ENCODE measurements around the gene ACSF3.
"Not testable (repeated sequence)": the region's sequence is repeated elsewhere in the genome, so short reads cannot be mapped to it uniquely, and the experiment has no call there.

Gene ACSF3

GRCh38 chr16:89071686-89072547 lies 21.7 kb upstream of the ACSF3 start:
- H3K9ac ChIP-seq (ENCODE audit: low read length): no peak overlapping the region
- no peaks in the 10 kb centered on the region for H3K36me3 ChIP-seq (ENCODE audit: control insufficient read depth, insufficient read depth, low read length)
- peaks cover 3% of the 10 kb centered on the region for H3K27me3 ChIP-seq (ENCODE audit: control insufficient read depth, insufficient read depth, low read length)
- peaks cover 11% of the 10 kb centered on the region for H3K4me1 ChIP-seq (ENCODE audit: control insufficient read depth, insufficient read depth, low read length)
- H3K4me3 ChIP-seq (ENCODE audit: low read length): peak overlapping the region; percentile 20
- H3K27ac ChIP-seq (ENCODE audit: low read depth, low read length): no peak overlapping the region

DNA sequence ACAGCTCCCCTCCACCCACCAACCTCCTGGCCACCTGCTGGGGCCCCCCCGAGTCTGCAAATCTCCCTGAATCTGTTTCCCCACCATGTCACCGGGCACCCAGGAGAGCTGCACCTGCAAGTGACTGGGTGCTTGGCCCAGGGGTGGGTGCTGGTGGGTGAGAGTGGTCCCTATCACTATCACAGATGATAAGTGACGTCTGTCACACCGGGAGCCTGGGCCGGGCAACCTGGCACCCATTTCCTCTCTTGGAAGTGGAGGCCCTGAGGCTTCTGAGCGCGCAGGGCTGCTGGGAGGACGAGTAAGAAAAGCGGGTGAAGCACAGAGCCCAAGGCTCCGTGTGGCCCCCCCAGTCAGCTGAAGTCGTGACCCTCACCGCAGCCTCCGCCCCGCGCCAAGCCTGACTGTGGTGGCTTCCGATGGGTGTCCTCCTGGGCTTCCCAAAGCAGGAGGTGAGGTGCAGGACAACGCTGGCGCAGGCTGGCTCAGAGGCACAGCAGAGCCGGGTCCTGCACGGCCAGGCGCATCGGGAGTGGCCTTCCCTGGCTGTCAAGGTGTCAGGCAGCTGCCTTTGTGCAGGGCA lies 21.0 kb upstream of the ACSF3 start:
- Histone ChIP-seq H3K27ac (ENCODE audit: low read depth, low read length) (no peak overlapping the region), H3K36me3 (ENCODE audit: control insufficient read depth, insufficient read depth, low read length) (no peaks in the 10 kb centered on the region), H3K4me1 (ENCODE audit: control insufficient read depth, insufficient read depth, low read length) (peaks cover 11% of the 10 kb centered on the region), H3K9ac (ENCODE audit: low read length) (no peak overlapping the region), H3K27me3 (ENCODE audit: control insufficient read depth, insufficient read depth, low read length) (peaks cover 3% of the 10 kb centered on the region), H3K4me3 (ENCODE audit: low read length) (no peak overlapping the region)

- H3K27me3 ChIP-seq (ENCODE audit: control insufficient read depth, insufficient read depth, low read length): peaks cover 3% of the 10 kb centered on the region
- H3K27ac ChIP-seq (ENCODE audit: low read depth, low read length): no peak overlapping the region
- H3K36me3 ChIP-seq (ENCODE audit: control insufficient read depth, insufficient read depth, low read length): no peaks in the 10 kb centered on the region
- no peak overlapping the region for H3K9ac ChIP-seq (ENCODE audit: low read length)
- H3K4me1 ChIP-seq (ENCODE audit: control insufficient read depth, insufficient read depth, low read length): peaks cover 11% of the 10 kb centered on the region
- H3K4me3 ChIP-seq (ENCODE audit: low read length): no peak overlapping the region
These were observed 20.1 kb upstream of the ACSF3 start for GRCh38 chr16:89073346-89074071.

GRCh38 chr16:89074072-89074674 lies 19.5 kb upstream of the ACSF3 start:
- H3K9ac ChIP-seq (ENCODE audit: low read length); H3K27ac ChIP-seq (ENCODE audit: low read depth, low read length); H3K36me3 ChIP-seq (ENCODE audit: control insufficient read depth, insufficient read depth, low read length); H3K4me3 ChIP-seq (ENCODE audit: low read length); H3K27me3 ChIP-seq (ENCODE audit: control insufficient read depth, insufficient read depth, low read length): not testable (repeated sequence)
- peaks cover 11% of the 10 kb centered on the region for H3K4me1 ChIP-seq (ENCODE audit: control insufficient read depth, insufficient read depth, low read length)

- Histone ChIP-seq H3K27me3 (ENCODE audit: control insufficient read depth, insufficient read depth, low read length) (peaks cover 3% of the 10 kb centered on the region), H3K9ac (ENCODE audit: low read length) (no peak overlapping the region), H3K27ac (ENCODE audit: low read depth, low read length) (no peak overlapping the region), H3K4me1 (ENCODE audit: control insufficient read depth, insufficient read depth, low read length) (peaks cover 11% of the 10 kb centered on the region), H3K4me3 (ENCODE audit: low read length) (no peak overlapping the region), H3K36me3 (ENCODE audit: control insufficient read depth, insufficient read depth, low read length) (no peaks in the 10 kb centered on the region)
These were observed 18.6 kb upstream of the ACSF3 start for GRCh38 chr16:89074803-89075688.

- Histone ChIP-seq H3K9ac (ENCODE audit: low read length) (no peak overlapping the region), H3K4me1 (ENCODE audit: control insufficient read depth, insufficient read depth, low read length) (peaks cover 11% of the 10 kb centered on the region), H3K36me3 (ENCODE audit: control insufficient read depth, insufficient read depth, low read length) (no peaks in the 10 kb centered on the region)
These were observed 17.5 kb upstream of the ACSF3 start for GRCh38 chr16:89076159-89076558.

GRCh38 chr16:89077076-89077475 lies 16.6 kb upstream of the ACSF3 start:
- Histone ChIP-seq H3K27me3 (ENCODE audit: control insufficient read depth, insufficient read depth, low read length) (no peaks in the 10 kb centered on the region), H3K27ac (ENCODE audit: low read depth, low read length) (no peak overlapping the region), H3K4me3 (ENCODE audit: low read length) (no peak overlapping the region), H3K36me3 (ENCODE audit: control insufficient read depth, insufficient read depth, low read length) (no peaks in the 10 kb centered on the region), H3K9ac (ENCODE audit: low read length) (no peak overlapping the region), H3K4me1 (ENCODE audit: control insufficient read depth, insufficient read depth, low read length) (peaks cover 8% of the 10 kb centered on the region)

More at GRCh38 chr16:89076159-89076558, 17.5 kb upstream of the ACSF3 start:
- peaks cover 3% of the 10 kb centered on the region for H3K27me3 ChIP-seq (ENCODE audit: control insufficient read depth, insufficient read depth, low read length)
- H3K27ac ChIP-seq (ENCODE audit: low read depth, low read length): no peak overlapping the region
- H3K4me3 ChIP-seq (ENCODE audit: low read length): no peak overlapping the region

- no peaks in the 10 kb centered on the region for H3K36me3 ChIP-seq (ENCODE audit: control insufficient read depth, insufficient read depth, low read length)
- no peak overlapping the region for H3K4me3 ChIP-seq (ENCODE audit: low read length)
- H3K27ac ChIP-seq (ENCODE audit: low read depth, low read length): no peak overlapping the region
- no peak overlapping the region for H3K9ac ChIP-seq (ENCODE audit: low read length)
- no peaks in the 10 kb centered on the region for H3K4me1 ChIP-seq (ENCODE audit: control insufficient read depth, insufficient read depth, low read length)
- no peaks in the 10 kb centered on the region for H3K27me3 ChIP-seq (ENCODE audit: control insufficient read depth, insufficient read depth, low read length)
These were observed 15.5 kb upstream of the ACSF3 start for GRCh38 chr16:89078172-89078571.

DNA sequence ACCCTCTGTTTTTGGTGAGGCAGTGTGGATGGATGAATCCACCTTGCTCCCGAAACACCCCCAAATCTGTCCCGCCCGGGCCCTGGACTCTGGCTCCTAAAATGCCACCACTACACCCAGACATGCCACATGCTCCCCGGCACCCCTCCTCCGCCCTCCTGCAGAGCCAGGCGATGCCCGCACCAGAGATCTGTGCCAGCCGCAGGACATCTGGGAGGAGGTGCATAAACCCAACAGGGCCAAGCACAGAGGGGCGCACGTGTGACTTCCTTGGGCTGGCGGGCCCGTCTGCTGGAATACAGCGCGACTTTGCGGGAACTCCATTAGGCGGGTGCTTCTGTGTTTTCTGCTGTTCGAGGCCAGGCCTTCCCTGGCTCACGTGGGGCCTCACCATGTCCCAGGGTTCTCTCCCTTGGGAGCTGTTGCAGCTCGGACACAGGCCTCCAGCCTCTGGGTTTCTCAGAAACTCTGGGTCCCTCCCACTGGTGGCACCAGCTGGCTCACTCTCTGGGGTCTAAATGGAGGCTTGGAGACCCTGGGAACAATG lies 14.1 kb upstream of the ACSF3 start:
- Histone ChIP-seq H3K36me3 (ENCODE audit: control insufficient read depth, insufficient read depth, low read length) (no peaks in the 10 kb centered on the region), H3K27ac (ENCODE audit: low read depth, low read length) (no peak overlapping the region), H3K27me3 (ENCODE audit: control insufficient read depth, insufficient read depth, low read length) (no peaks in the 10 kb centered on the region), H3K4me3 (ENCODE audit: low read length) (no peak overlapping the region), H3K9ac (ENCODE audit: low read length) (no peak overlapping the region), H3K4me1 (ENCODE audit: control insufficient read depth, insufficient read depth, low read length) (no peaks in the 10 kb centered on the region)

DNA sequence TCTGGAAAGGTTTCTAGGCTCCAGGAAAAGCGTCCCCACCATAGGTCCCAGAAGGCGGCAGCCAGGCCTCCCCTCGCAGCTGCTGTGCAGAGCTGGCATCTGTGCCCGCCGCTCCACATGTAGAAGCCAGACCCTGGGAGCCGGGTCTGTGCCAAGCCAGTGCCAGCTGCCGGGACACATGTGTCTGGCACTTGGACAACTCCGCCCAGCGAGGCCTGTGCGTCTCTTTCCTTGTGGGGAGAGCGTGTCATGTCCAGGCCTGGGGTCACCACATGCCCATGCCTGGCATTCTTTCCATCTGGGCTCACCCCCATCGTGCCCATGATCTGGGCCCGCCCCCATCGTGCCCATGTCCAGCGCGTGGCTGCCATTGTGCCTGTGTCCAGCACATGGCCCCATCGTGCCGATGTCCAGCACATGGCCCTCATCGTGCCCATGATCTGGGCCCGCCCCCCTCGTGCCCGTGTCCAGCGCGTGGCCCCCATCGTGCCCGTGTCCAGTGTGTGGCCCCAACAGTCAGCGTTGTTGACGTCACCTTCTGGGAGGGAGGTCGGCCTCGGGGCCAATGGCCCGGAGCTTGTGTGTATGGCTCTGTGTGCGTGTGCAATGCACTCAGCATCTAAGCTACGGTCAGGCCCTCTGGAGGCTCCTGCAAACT lies 13.3 kb upstream of the ACSF3 start:
- Histone ChIP-seq H3K36me3 (ENCODE audit: control insufficient read depth, insufficient read depth, low read length) (no peaks in the 10 kb centered on the region), H3K4me3 (ENCODE audit: low read length) (no peak overlapping the region), H3K27me3 (ENCODE audit: control insufficient read depth, insufficient read depth, low read length) (no peaks in the 10 kb centered on the region), H3K4me1 (ENCODE audit: control insufficient read depth, insufficient read depth, low read length) (no peaks in the 10 kb centered on the region), H3K9ac (ENCODE audit: low read length) (no peak overlapping the region), H3K27ac (ENCODE audit: low read depth, low read length) (no peak overlapping the region)

DNA sequence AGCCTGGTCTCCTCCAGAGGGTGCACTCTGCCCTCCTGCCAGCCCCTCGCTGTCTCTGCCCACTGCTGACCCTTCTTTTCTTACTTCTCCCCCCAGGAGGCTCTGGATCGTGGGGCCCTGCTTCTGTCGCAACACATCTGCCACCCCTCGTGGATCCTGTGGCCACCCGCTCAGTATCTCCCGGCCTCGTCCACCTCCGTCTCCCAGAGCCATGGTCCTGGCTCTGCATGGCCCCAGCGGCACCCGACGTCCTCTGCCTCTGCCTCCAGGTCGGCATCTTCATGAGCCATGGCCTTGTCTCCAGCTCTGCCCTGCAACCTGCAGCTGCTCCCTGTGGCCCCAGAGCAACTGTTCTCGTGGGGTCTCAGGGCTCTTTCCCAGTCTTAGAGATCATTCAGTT lies 12.1 kb upstream of the ACSF3 start:
- peaks cover 2% of the 10 kb centered on the region for H3K27me3 ChIP-seq (ENCODE audit: control insufficient read depth, insufficient read depth, low read length)
- H3K9ac ChIP-seq (ENCODE audit: low read length): no peak overlapping the region
- H3K4me1 ChIP-seq (ENCODE audit: control insufficient read depth, insufficient read depth, low read length): no peaks in the 10 kb centered on the region
- no peak overlapping the region for H3K4me3 ChIP-seq (ENCODE audit: low read length)
- no peaks in the 10 kb centered on the region for H3K36me3 ChIP-seq (ENCODE audit: control insufficient read depth, insufficient read depth, low read length)
- no peak overlapping the region for H3K27ac ChIP-seq (ENCODE audit: low read depth, low read length)
